ENCODE results near the gene GKN1.

GKN1 gene

DNA sequence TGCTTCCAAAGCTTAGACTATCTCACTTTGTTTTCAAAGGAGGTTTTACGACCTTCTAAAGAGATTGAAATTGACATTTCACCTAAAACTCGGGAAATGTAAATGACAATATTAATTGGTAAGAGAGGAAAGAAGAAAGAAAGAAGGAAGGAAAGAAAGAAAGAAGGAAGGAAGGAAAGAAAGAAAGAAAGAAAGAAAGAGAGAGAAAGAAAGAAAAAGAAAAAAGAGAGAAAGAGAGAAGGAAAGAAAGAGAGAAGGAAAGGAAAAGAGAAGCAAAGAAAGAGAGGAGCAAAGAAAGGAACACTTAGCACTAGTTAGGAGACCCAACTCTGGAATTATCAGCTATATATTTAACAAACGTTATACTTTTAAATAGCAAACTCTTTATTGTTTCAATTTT lies 3.7 kb downstream of the GKN1 start:
- ChIA-PET CTCF (no interaction called here), POLR2A (ENCODE audit: low non-redundant PET) (no interaction called here)
- TF ChIP-seq, protein P1, sequence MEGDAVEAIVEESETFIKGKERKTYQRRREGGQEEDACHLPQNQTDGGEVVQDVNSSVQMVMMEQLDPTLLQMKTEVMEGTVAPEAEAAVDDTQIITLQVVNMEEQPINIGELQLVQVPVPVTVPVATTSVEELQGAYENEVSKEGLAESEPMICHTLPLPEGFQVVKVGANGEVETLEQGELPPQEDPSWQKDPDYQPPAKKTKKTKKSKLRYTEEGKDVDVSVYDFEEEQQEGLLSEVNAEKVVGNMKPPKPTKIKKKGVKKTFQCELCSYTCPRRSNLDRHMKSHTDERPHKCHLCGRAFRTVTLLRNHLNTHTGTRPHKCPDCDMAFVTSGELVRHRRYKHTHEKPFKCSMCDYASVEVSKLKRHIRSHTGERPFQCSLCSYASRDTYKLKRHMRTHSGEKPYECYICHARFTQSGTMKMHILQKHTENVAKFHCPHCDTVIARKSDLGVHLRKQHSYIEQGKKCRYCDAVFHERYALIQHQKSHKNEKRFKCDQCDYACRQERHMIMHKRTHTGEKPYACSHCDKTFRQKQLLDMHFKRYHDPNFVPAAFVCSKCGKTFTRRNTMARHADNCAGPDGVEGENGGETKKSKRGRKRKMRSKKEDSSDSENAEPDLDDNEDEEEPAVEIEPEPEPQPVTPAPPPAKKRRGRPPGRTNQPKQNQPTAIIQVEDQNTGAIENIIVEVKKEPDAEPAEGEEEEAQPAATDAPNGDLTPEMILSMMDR (conservative IDR thresholded peaks at IDR 0.05; ENCODE audit: low read depth): no peak
- no peak for DNase-seq (ENCODE audit: low spot score)
- no peak overlapping the region for H3K27ac ChIP-seq

DNA sequence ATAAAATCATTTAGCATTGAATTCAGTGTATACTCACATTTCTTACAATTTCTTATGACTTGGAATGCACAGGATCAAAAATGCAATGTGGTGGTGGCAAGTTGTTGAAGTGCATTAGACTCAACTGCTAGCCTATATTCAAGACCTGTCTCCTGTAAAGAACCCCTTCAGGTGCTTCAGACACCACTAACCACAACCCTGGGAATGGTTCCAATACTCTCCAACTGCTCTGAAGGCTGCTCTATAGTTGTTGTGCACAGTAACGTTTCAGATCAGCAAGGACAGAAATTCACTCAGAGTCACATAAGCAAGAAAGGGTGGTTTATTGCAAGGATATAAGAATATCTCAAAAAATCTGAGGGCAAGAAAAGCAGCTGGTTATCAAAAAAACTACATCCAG lies 6.5 kb downstream of the GKN1 start:
- POLR2A ChIA-PET (ENCODE audit: low non-redundant PET): no interaction called here
- CTCF ChIA-PET: no interaction called here
- TF ChIP-seq, protein P1 (conservative IDR thresholded peaks at IDR 0.05; ENCODE audit: low read depth): no peak
- no peak overlapping the region for H3K27ac ChIP-seq
- no peak for DNase-seq (ENCODE audit: low spot score)

DNA sequence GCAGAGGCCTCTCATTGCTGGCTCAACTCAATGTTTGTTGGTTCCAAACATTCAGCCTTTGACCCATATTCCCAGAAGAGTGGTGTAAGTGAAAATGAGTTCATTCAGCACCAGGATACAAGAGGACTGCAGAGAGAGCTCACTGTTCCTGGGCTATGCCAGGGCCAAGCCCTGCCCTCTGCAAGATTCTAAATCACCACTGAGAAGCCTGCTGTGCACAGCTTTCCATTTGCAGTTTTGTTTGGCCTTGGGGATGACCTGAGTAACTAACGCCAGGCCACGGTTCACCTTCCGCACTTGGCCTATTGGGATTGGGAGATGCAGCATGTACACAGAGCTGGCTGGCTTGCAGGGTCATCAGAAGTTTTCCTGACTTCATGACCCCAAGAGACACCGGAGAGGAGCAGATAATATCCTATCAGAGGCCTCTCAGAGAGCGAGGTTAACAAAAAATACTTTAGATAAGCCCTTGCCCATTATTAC lies 12.6 kb downstream of the GKN1 start:
- DNase-seq (ENCODE audit: low spot score): no peak
- TF ChIP-seq, protein P1 (conservative IDR thresholded peaks at IDR 0.05; ENCODE audit: low read depth): no peak
- no peak overlapping the region for H3K27ac ChIP-seq
- ChIA-PET CTCF (no interaction called here), POLR2A (ENCODE audit: low non-redundant PET) (no interaction called here)

DNA sequence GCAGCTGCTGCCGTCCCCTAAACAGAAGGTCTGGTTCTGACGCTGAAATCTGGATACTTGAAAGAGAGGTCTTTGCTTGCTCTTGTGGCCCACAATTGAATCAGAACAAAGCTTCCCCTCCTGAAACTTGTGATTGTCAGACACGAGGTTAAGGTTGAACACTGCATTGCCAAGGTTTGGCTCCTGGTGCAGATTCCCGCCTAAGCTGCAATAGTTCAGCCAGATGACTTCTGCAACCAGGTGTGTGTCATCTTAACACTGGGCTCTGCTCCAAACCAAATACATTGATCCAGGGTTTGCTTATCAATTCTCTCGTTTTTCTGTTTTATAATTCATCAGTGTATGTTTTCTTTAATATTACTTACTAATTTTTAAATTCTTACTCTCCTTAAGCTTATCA lies 14.6 kb downstream of the GKN1 start:
- no peak for DNase-seq (ENCODE audit: low spot score)
- H3K27ac ChIP-seq: no peak overlapping the region
- CTCF ChIA-PET: no interaction called here
- POLR2A ChIA-PET (ENCODE audit: low non-redundant PET): no interaction called here
- TF ChIP-seq, protein P1 (conservative IDR thresholded peaks at IDR 0.05; ENCODE audit: low read depth): no peak

DNA sequence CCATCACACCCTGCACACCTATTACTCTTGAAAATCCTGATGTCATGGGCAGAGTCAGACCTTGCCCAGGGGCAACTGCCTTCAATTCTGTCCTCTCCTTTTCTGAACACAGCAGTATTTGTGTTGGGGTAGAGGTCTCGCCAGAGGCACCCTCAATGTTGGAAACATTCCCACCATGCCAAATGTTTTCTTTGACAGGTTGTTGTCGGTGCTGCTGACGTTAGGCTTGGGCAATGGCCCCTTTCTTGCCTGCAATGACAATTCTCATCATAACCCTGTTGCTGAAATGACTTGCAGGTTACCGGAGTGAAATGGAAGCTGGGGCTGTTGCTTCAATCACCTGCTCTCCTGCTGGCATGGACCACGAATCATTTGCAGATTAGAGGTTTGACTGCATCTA lies 17.9 kb downstream of the GKN1 start:
- TF ChIP-seq, protein P1 (conservative IDR thresholded peaks at IDR 0.05; ENCODE audit: low read depth): no peak
- no peak for DNase-seq (ENCODE audit: low spot score)
- no peak overlapping the region for H3K27ac ChIP-seq
- POLR2A ChIA-PET (ENCODE audit: low non-redundant PET): no interaction called here
- CTCF ChIA-PET: interaction anchor here (0.6 kb wide), 1 partner anchor 10 kb away, joined by 4 read pairs; no protein-coding TSS in a partner anchor

DNA sequence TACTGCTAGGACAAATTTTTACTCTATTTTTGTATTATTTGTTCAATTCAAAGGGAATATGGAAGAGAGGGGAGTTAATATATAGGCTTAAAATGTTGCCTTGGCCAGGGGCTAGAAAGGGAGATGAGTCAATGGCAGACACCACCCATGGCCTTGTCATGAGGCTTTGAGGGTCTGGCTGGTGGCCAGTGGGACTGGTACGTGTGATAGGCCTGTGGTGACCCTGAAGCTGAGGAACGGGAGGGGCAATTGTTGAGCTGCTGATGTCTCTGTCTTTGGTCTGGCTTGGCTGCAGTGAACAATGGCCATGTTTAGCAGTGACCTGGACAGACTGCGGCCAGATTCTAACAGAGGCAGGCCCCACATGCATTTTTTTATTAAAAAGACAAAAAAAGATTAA lies 18.5 kb downstream of the GKN1 start:
- ChIA-PET POLR2A (ENCODE audit: low non-redundant PET) (no interaction called here), CTCF (no interaction called here)
- TF ChIP-seq, protein P1 (conservative IDR thresholded peaks at IDR 0.05; ENCODE audit: low read depth): no peak
- H3K27ac ChIP-seq: no peak overlapping the region
- DNase-seq (ENCODE audit: low spot score): no peak

DNA sequence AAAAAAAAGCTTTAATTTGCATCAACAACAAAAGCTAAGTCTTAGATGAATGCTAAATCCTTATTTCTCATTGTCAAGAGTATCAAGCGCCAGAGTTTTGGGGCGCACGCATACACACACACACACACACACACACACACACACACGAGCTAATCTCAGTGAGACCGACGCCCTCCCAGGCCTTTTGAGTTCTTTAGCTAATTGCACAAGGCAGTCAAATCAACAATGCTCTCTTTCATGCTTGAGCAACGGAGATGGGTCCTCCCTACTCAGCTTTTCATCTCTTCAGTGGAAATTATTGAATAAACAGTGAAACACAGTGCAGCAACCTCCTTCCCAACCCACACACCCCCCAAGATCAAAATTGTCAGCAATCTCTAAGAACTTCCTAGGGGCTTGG lies 19.2 kb downstream of the GKN1 start:
- H3K27ac ChIP-seq: no peak overlapping the region
- CTCF ChIA-PET: interaction anchor here (0.5 kb wide), 1 partner anchor 19 kb away, joined by 4 read pairs; the partner anchor contains the start of gene ANTXR1
- POLR2A ChIA-PET (ENCODE audit: low non-redundant PET): no interaction called here
- TF ChIP-seq, protein P1 (conservative IDR thresholded peaks at IDR 0.05; ENCODE audit: low read depth): no peak
- no peak for DNase-seq (ENCODE audit: low spot score)
